ENCODE measurements around the gene TMEM266.
"Not testable (repeated sequence)": the region's sequence is repeated elsewhere in the genome, so short reads cannot be mapped to it uniquely, and the experiment has no call there.

Gene TMEM266

GRCh38 chr15:76059320-76060117, at the start of gene TMEM266:
Gene TMEM266 (plus strand): TSS chr15:76059985. CDS start chr15:76134264, 74,279 bp downstream.
- Histone ChIP-seq H3K27ac (ENCODE audit: low read length) (no peak within 1 kb of the TSS), H3K36me3 (ENCODE audit: control insufficient read depth in 1 of 2, insufficient read depth in 2 of 2, low read length in 2 of 2) (no peaks in the 10 kb centered on the region), H3K27me3 (ENCODE audit: low read depth, low read length) (peaks cover 14% of the 10 kb centered on the region), H3K4me1 (ENCODE audit: control insufficient read depth in 1 of 2, insufficient read depth in 2 of 2, low read length in 2 of 2) (peaks cover 13 to 22% of the 10 kb centered on the region in 2 donors), H3K9me3 (ENCODE audit: control insufficient read depth in 1 of 2, low read length in 2 of 2) (no peaks in the 10 kb centered on the region), H3K4me3 (ENCODE audit: low read depth in 1 of 2, low read length in 2 of 2) (peak within 1 kb of the TSS; percentile 61 to 75)

GRCh38 chr15:76010613-76011012, 49.2 kb upstream of the TMEM266 start:
- no peak overlapping the region for H3K27ac ChIP-seq (ENCODE audit: low read length)
- H3K9me3 ChIP-seq (ENCODE audit: control insufficient read depth in 1 of 2, low read length in 2 of 2) = no peaks in the 10 kb centered on the region
- no peaks in the 10 kb centered on the region for H3K36me3 ChIP-seq (ENCODE audit: control insufficient read depth in 1 of 2, insufficient read depth in 2 of 2, low read length in 2 of 2)
- H3K4me1 ChIP-seq (ENCODE audit: control insufficient read depth in 1 of 2, insufficient read depth in 2 of 2, low read length in 2 of 2) = no peaks in the 10 kb centered on the region
- H3K27me3 ChIP-seq (ENCODE audit: low read depth, low read length) = no peaks in the 10 kb centered on the region
- no peak overlapping the region for H3K4me3 ChIP-seq (ENCODE audit: low read depth in 1 of 2, low read length in 2 of 2)

- Histone ChIP-seq H3K4me3 (ENCODE audit: low read depth in 1 of 2, low read length in 2 of 2) (peak within 1 kb of the TSS in 1 of 2 donors; percentile 17), H3K36me3 (ENCODE audit: control insufficient read depth in 1 of 2, insufficient read depth in 2 of 2, low read length in 2 of 2) (no peaks in the 10 kb centered on the region), H3K9me3 (ENCODE audit: control insufficient read depth in 1 of 2, low read length in 2 of 2) (no peaks in the 10 kb centered on the region), H3K4me1 (ENCODE audit: control insufficient read depth in 1 of 2, insufficient read depth in 2 of 2, low read length in 2 of 2) (no peaks in the 10 kb centered on the region), H3K27me3 (ENCODE audit: low read depth, low read length) (no peaks in the 10 kb centered on the region), H3K27ac (ENCODE audit: low read length) (no peak within 1 kb of the TSS)
These were observed 47.9 kb upstream of the TMEM266 start, which contains the start of gene NRG4 for GRCh38 chr15:76011627-76012551. Gene NRG4 (minus strand): TSS chr15:76012424. CDS start chr15:76011230, 1,194 bp downstream.

GRCh38 chr15:76013470-76013869, 46.3 kb upstream of the TMEM266 start:
- H3K36me3 ChIP-seq (ENCODE audit: control insufficient read depth in 1 of 2, insufficient read depth in 2 of 2, low read length in 2 of 2); H3K27me3 ChIP-seq (ENCODE audit: low read depth, low read length); H3K27ac ChIP-seq (ENCODE audit: low read length); H3K4me3 ChIP-seq (ENCODE audit: low read depth in 1 of 2, low read length in 2 of 2); H3K9me3 ChIP-seq (ENCODE audit: control insufficient read depth in 1 of 2, low read length in 2 of 2); H3K4me1 ChIP-seq (ENCODE audit: control insufficient read depth in 1 of 2, insufficient read depth in 2 of 2, low read length in 2 of 2): not testable (repeated sequence)

- Histone ChIP-seq H3K36me3 (ENCODE audit: control insufficient read depth in 1 of 2, insufficient read depth in 2 of 2, low read length in 2 of 2) (no peaks in the 10 kb centered on the region), H3K4me3 (ENCODE audit: low read depth in 1 of 2, low read length in 2 of 2) (no peak overlapping the region), H3K9me3 (ENCODE audit: control insufficient read depth in 1 of 2, low read length in 2 of 2) (peaks cover 8 to 15% of the 10 kb centered on the region in 2 donors), H3K4me1 (ENCODE audit: control insufficient read depth in 1 of 2, insufficient read depth in 2 of 2, low read length in 2 of 2) (no peaks in the 10 kb centered on the region), H3K27ac (ENCODE audit: low read length) (no peak overlapping the region), H3K27me3 (ENCODE audit: low read depth, low read length) (no peaks in the 10 kb centered on the region)
These were observed 35.6 kb upstream of the TMEM266 start for GRCh38 chr15:76024021-76024768.

- Histone ChIP-seq H3K27ac (ENCODE audit: low read length) (no peak overlapping the region), H3K4me3 (ENCODE audit: low read depth in 1 of 2, low read length in 2 of 2) (no peak overlapping the region), H3K4me1 (ENCODE audit: control insufficient read depth in 1 of 2, insufficient read depth in 2 of 2, low read length in 2 of 2) (no peaks in the 10 kb centered on the region), H3K36me3 (ENCODE audit: control insufficient read depth in 1 of 2, insufficient read depth in 2 of 2, low read length in 2 of 2) (no peaks in the 10 kb centered on the region), H3K27me3 (ENCODE audit: low read depth, low read length) (no peaks in the 10 kb centered on the region), H3K9me3 (ENCODE audit: control insufficient read depth in 1 of 2, low read length in 2 of 2) (peaks cover 0 to 3% of the 10 kb centered on the region in 2 donors)
These were observed 27.7 kb upstream of the TMEM266 start for GRCh38 chr15:76032046-76032445.

- no peaks in the 10 kb centered on the region for H3K4me1 ChIP-seq (ENCODE audit: control insufficient read depth in 1 of 2, insufficient read depth in 2 of 2, low read length in 2 of 2)
- H3K27me3 ChIP-seq (ENCODE audit: low read depth, low read length) = no peaks in the 10 kb centered on the region
- no peaks in the 10 kb centered on the region for H3K36me3 ChIP-seq (ENCODE audit: control insufficient read depth in 1 of 2, insufficient read depth in 2 of 2, low read length in 2 of 2)
- H3K27ac ChIP-seq (ENCODE audit: low read length) = no peak overlapping the region
- H3K4me3 ChIP-seq (ENCODE audit: low read depth in 1 of 2, low read length in 2 of 2) = no peak overlapping the region
- H3K9me3 ChIP-seq (ENCODE audit: control insufficient read depth in 1 of 2, low read length in 2 of 2) = peaks cover 0 to 5% of the 10 kb centered on the region in 2 donors
These were observed 26.3 kb upstream of the TMEM266 start for GRCh38 chr15:76033438-76033837.

GRCh38 chr15:76034111-76034510, 25.7 kb upstream of the TMEM266 start:
- Histone ChIP-seq H3K36me3 (ENCODE audit: control insufficient read depth in 1 of 2, insufficient read depth in 2 of 2, low read length in 2 of 2) (no peaks in the 10 kb centered on the region), H3K9me3 (ENCODE audit: control insufficient read depth in 1 of 2, low read length in 2 of 2) (peaks cover 0 to 9% of the 10 kb centered on the region in 2 donors), H3K27me3 (ENCODE audit: low read depth, low read length) (no peaks in the 10 kb centered on the region), H3K27ac (ENCODE audit: low read length) (no peak overlapping the region), H3K4me3 (ENCODE audit: low read depth in 1 of 2, low read length in 2 of 2) (no peak overlapping the region), H3K4me1 (ENCODE audit: control insufficient read depth in 1 of 2, insufficient read depth in 2 of 2, low read length in 2 of 2) (no peaks in the 10 kb centered on the region)

- H3K4me1 ChIP-seq (ENCODE audit: control insufficient read depth in 1 of 2, insufficient read depth in 2 of 2, low read length in 2 of 2) = no peaks in the 10 kb centered on the region
- no peak overlapping the region for H3K4me3 ChIP-seq (ENCODE audit: low read depth in 1 of 2, low read length in 2 of 2)
- H3K36me3 ChIP-seq (ENCODE audit: control insufficient read depth in 1 of 2, insufficient read depth in 2 of 2, low read length in 2 of 2) = no peaks in the 10 kb centered on the region
- peaks cover 0 to 16% of the 10 kb centered on the region in 2 donors for H3K9me3 ChIP-seq (ENCODE audit: control insufficient read depth in 1 of 2, low read length in 2 of 2)
- H3K27ac ChIP-seq (ENCODE audit: low read length) = no peak overlapping the region
- no peaks in the 10 kb centered on the region for H3K27me3 ChIP-seq (ENCODE audit: low read depth, low read length)
These were observed 24.2 kb upstream of the TMEM266 start for GRCh38 chr15:76035593-76035992.

- H3K4me1 ChIP-seq (ENCODE audit: control insufficient read depth in 1 of 2, insufficient read depth in 2 of 2, low read length in 2 of 2) = no peaks in the 10 kb centered on the region
- H3K4me3 ChIP-seq (ENCODE audit: low read depth in 1 of 2, low read length in 2 of 2) = no peak overlapping the region
- no peak overlapping the region for H3K27ac ChIP-seq (ENCODE audit: low read length)
- no peaks in the 10 kb centered on the region for H3K27me3 ChIP-seq (ENCODE audit: low read depth, low read length)
- peaks cover 0 to 18% of the 10 kb centered on the region in 2 donors for H3K9me3 ChIP-seq (ENCODE audit: control insufficient read depth in 1 of 2, low read length in 2 of 2)
- no peaks in the 10 kb centered on the region for H3K36me3 ChIP-seq (ENCODE audit: control insufficient read depth in 1 of 2, insufficient read depth in 2 of 2, low read length in 2 of 2)
These were observed 21.3 kb upstream of the TMEM266 start for GRCh38 chr15:76038512-76038911.

- not testable (repeated sequence) for H3K27ac ChIP-seq (ENCODE audit: low read length); H3K36me3 ChIP-seq (ENCODE audit: control insufficient read depth in 1 of 2, insufficient read depth in 2 of 2, low read length in 2 of 2); H3K4me3 ChIP-seq (ENCODE audit: low read depth in 1 of 2, low read length in 2 of 2); H3K9me3 ChIP-seq (ENCODE audit: control insufficient read depth in 1 of 2, low read length in 2 of 2)
- Histone ChIP-seq H3K27me3 (ENCODE audit: low read depth, low read length) (peaks cover 10% of the 10 kb centered on the region), H3K4me1 (ENCODE audit: control insufficient read depth in 1 of 2, insufficient read depth in 2 of 2, low read length in 2 of 2) (peaks cover 13 to 15% of the 10 kb centered on the region in 2 donors)
These were observed 5.6 kb upstream of the TMEM266 start for GRCh38 chr15:76054201-76054600.

All from muscle layer of duodenum (tissue), 2 donors.